ENCODE results near the gene OR4F16. TPM values are rescaled to one million over a fixed set of nuclear protein-coding genes. Genes with fewer than 3 reads are reported as not detected.
"Not testable (repeated sequence)": the region's sequence is repeated elsewhere in the genome, so short reads cannot be mapped to it uniquely, and the experiment has no call there.

OR4F16 gene
- total RNA-seq (2021) (not detected in 2 replicates), Bru-seq, nascent RNA (not detected), BruChase-seq, experiment 1, labeled RNA remaining after a 2-hour chase (not detected), BruChase-seq, experiment 2, labeled RNA remaining after a 6-hour chase (not detected)
- long read RNA-seq: 0 reads

- BruUV-seq (replicated peaks); H3K4me2 ChIP-seq; H3K4me3 ChIP-seq; H3K27me3 ChIP-seq (ENCODE audit: insufficient read depth, low read depth); H3K9me2 ChIP-seq (ENCODE audit: insufficient read depth); H3F3A ChIP-seq (ENCODE audit: insufficient read depth, low read depth); CTCF ChIA-PET; DNase-seq; H3K79me2 ChIP-seq (ENCODE audit: low read depth); POLR2A ChIA-PET (ENCODE audit: unreplicated experiment); H2AFZ ChIP-seq; H3K4me1 ChIP-seq (replicated peaks; ENCODE audit: insufficient read depth); intact Hi-C loops (cut with micrococcal nuclease; ENCODE audit: unreplicated experiment); H3K9me3 ChIP-seq (ENCODE audit: insufficient read depth, low read depth); H4K20me1 ChIP-seq (ENCODE audit: insufficient read depth); H3K36me3 ChIP-seq (ENCODE audit: low read depth); H3K27ac ChIP-seq: not testable (repeated sequence)
Observed at GRCh38 chr1:686554-686953, at the start of gene OR4F16. Gene OR4F16, minus strand, starts transcription at chr1:686654. Its CDS starts 0 bp downstream, at chr1:686654.

- CTCF ChIA-PET; H3K4me3 ChIP-seq; H3K27ac ChIP-seq; H3F3A ChIP-seq (ENCODE audit: insufficient read depth, low read depth); H3K27me3 ChIP-seq (ENCODE audit: insufficient read depth, low read depth); DNase-seq; H3K79me2 ChIP-seq (ENCODE audit: low read depth); H3K36me3 ChIP-seq (ENCODE audit: low read depth); H4K20me1 ChIP-seq (ENCODE audit: insufficient read depth); H3K4me1 ChIP-seq (replicated peaks; ENCODE audit: insufficient read depth); BruUV-seq (replicated peaks); H3K9me3 ChIP-seq (ENCODE audit: insufficient read depth, low read depth); H3K4me2 ChIP-seq; intact Hi-C loops (cut with micrococcal nuclease; ENCODE audit: unreplicated experiment); H3K9me2 ChIP-seq (ENCODE audit: insufficient read depth); POLR2A ChIA-PET (ENCODE audit: unreplicated experiment); H2AFZ ChIP-seq: not testable (repeated sequence)
Observed at GRCh38 chr1:733649-734048, 47.2 kb upstream of the OR4F16 start.

GRCh38 chr1:727040-727439, 40.6 kb upstream of the OR4F16 start:
- H3K9me3 ChIP-seq (ENCODE audit: insufficient read depth, low read depth); H2AFZ ChIP-seq; H3K4me2 ChIP-seq; H3K9me2 ChIP-seq (ENCODE audit: insufficient read depth); H3K4me3 ChIP-seq; H3F3A ChIP-seq (ENCODE audit: insufficient read depth, low read depth); POLR2A ChIA-PET (ENCODE audit: unreplicated experiment); intact Hi-C loops (cut with micrococcal nuclease; ENCODE audit: unreplicated experiment); H4K20me1 ChIP-seq (ENCODE audit: insufficient read depth); DNase-seq; BruUV-seq (replicated peaks); H3K4me1 ChIP-seq (replicated peaks; ENCODE audit: insufficient read depth); CTCF ChIA-PET; H3K79me2 ChIP-seq (ENCODE audit: low read depth); H3K36me3 ChIP-seq (ENCODE audit: low read depth); H3K27ac ChIP-seq; H3K27me3 ChIP-seq (ENCODE audit: insufficient read depth, low read depth): not testable (repeated sequence)

Other genes starting within 250 kb of the OR4F16 start
- gene OR4F29, start 235.0 kb downstream of the OR4F16 start, total RNA-seq (2021): not detected in 2 replicates
- 0.59 and 2.2 TPM in 2 replicates for gene SAMD11, start 237.3 kb upstream of the OR4F16 start, total RNA-seq (2021)